A549 (cell line): ENCODE data around the gene JHY. TPM values are rescaled to one million over a fixed set of nuclear protein-coding genes. Genes with fewer than 3 reads are reported as not detected.

Source experiments
- ATAC-seq, 2 experiments: fragments of 200-7000 bp in 1 of 2; fragments of >200 bp in 1 of 2; cut with Nextera tagmentation in 1 of 2; cut with Tn5 transposase in 1 of 2; 3 replicates each; pipeline versions ENCODE4 v1.8.0 to v1.9.1; 2018 to 2020; ENCODE audit warnings: mild to moderate bottlenecking in 1 of 2, moderate library complexity in 1 of 2
- CTCF ChIA-PET: fragments of 300-600 bp; sonication (Branson Sonifier 250); formaldehyde crosslinking; extraction: SDS; loops from one replicate; lab custom pipeline; 2021; ENCODE audit warnings: antibody characterized with exemption, inconsistent platforms; lab: Yijun Ruan, JAX
- POLR2A ChIA-PET: fragments of 350-600 bp; formaldehyde crosslinking; extraction: SDS; loops from one replicate; lab custom pipeline; 2021; ENCODE audit warnings: antibody characterized with exemption, inconsistent platforms; lab: Yijun Ruan, JAX
- DNase-seq, 2 experiments: peaks; one replicate each; pipeline versions ENCODE4 v3.0.0 to v3.0.0-alpha.2; 2011 to 2016; ENCODE audit warnings: low read depth in 1 of 2, low spot score in 1 of 2
- FAIRE-seq: peaks from 2 replicates; lab custom pipeline; 2011; peaks lifted over from hg19 to GRCh38; lab: Jason Lieb, UNC
- H3K27ac ChIP-seq, 2 experiments: fragments of >200 bp; sonication (Bioruptor Twin); formaldehyde crosslinking; 3 replicates each; pipeline ENCODE4 v1.5.1; 2016 to 2017
- H3K4me1 ChIP-seq: fragments of >200 bp; sonication (Bioruptor Twin); formaldehyde crosslinking; 3 replicates; pipeline ENCODE4 v1.6.1; 2016
- H3K4me2 ChIP-seq: fragments of >200 bp; sonication (Bioruptor Twin); formaldehyde crosslinking; 3 replicates; pipeline ENCODE4 v1.6.1; 2016
- H3K4me3 ChIP-seq: fragments of >200 bp; sonication (Bioruptor Twin); formaldehyde crosslinking; 3 replicates; pipeline ENCODE4 v1.5.1; 2016
- H3K9me3 ChIP-seq: fragments of >200 bp; sonication (Bioruptor Twin); formaldehyde crosslinking; 3 replicates; pipeline ENCODE4 v1.6.1; 2016
- BHLHE40 ChIP-seq: IDR thresholded peaks from 2 replicates; pipeline ENCODE4 v1.6.1; 2012; ENCODE audit warnings: low read depth, low read length, inconsistent platforms
- CBX2 ChIP-seq: fragments of 200-600 bp; sonication (generic); IDR thresholded peaks from 2 replicates; pipeline ENCODE4 v1.6.1; 2016; ENCODE audit warnings: low read depth, mild to moderate bottlenecking, borderline replicate concordance
- CEBPB ChIP-seq, 2 experiments: fragments of >200 bp in 1 of 2; sonication (Bioruptor Twin) in 1 of 2; formaldehyde crosslinking in 1 of 2; IDR thresholded peaks; 2 replicates each; pipeline ENCODE4 v1.6.1; 2012 to 2016
- CHD2 ChIP-seq: fragments of 150-350 bp; IDR thresholded peaks from 2 replicates; pipeline ENCODE4 v1.6.1; 2014; ENCODE audit warnings: low read length; ENCODE audit not compliant: partially characterized antibody
- EHMT2 ChIP-seq: fragments of 200-600 bp; sonication (generic); IDR thresholded peaks from 2 replicates; pipeline ENCODE4 v1.6.1; 2016; ENCODE audit warnings: antibody characterized with exemption, low read depth, mild to moderate bottlenecking, moderate library complexity
- FOSB ChIP-seq: fragments of 250-450 bp; sonication (Bioruptor Pico); IDR thresholded peaks from 2 replicates; pipeline ENCODE4 v1.5.0; 2020; ENCODE audit warnings: mild to moderate bottlenecking, moderate library complexity
- GATA3 ChIP-seq: IDR thresholded peaks from 2 replicates; pipeline ENCODE4 v1.6.1; 2012; ENCODE audit warnings: borderline replicate concordance
- HEYL ChIP-seq: fragments of 250-450 bp; sonication (Bioruptor Pico); IDR thresholded peaks from 2 replicates; pipeline ENCODE4 v1.8.0; 2021; ENCODE audit warnings: mild to moderate bottlenecking, moderate library complexity
- KDM1A ChIP-seq: fragments of 200-600 bp; sonication (generic); IDR thresholded peaks from 2 replicates; pipeline ENCODE4 v1.6.1; 2016; ENCODE audit warnings: low read depth, mild to moderate bottlenecking
- MAFK ChIP-seq: fragments of 450-650 bp; IDR thresholded peaks from 2 replicates; pipeline ENCODE4 v1.6.1; 2014; ENCODE audit not compliant: partially characterized antibody
- MAZ ChIP-seq: fragments of 150-350 bp; IDR thresholded peaks from 2 replicates; pipeline ENCODE4 v1.6.1; 2014; ENCODE audit warnings: antibody characterized with exemption, low read depth, low read length, borderline replicate concordance
- NPAS2 ChIP-seq: fragments of 250-450 bp; sonication (Bioruptor Pico); IDR thresholded peaks from 2 replicates; pipeline ENCODE4 v1.8.0; 2022; ENCODE audit warnings: mild to moderate bottlenecking, moderate library complexity, borderline replicate concordance
- POLR2A ChIP-seq: IDR thresholded peaks from 2 replicates; pipeline ENCODE4 v1.6.1; 2012; ENCODE audit warnings: mild to moderate bottlenecking, low read length
- RCOR1 ChIP-seq: fragments of 150-350 bp; IDR thresholded peaks from 2 replicates; pipeline ENCODE4 v1.6.1; 2014; ENCODE audit warnings: antibody characterized with exemption, low read length, low read depth
- REST ChIP-seq: fragments of 200-600 bp; sonication (generic); IDR thresholded peaks from 2 replicates; pipeline ENCODE4 v1.6.1; 2016; ENCODE audit warnings: antibody characterized with exemption, mild to moderate bottlenecking, moderate library complexity
- RFX5 ChIP-seq: fragments of 450-650 bp; IDR thresholded peaks from 2 replicates; pipeline ENCODE4 v1.7.1; 2014; ENCODE audit warnings: antibody characterized with exemption, mild to moderate bottlenecking, moderate library complexity
- SMC3 ChIP-seq: fragments of >200 bp; sonication (Bioruptor Twin); formaldehyde crosslinking; IDR thresholded peaks from 3 replicates; pipeline ENCODE4 v1.6.1; 2018; ENCODE audit warnings: inconsistent platforms
- TP53 ChIP-seq: fragments of 250-450 bp; sonication (Bioruptor Pico); IDR thresholded peaks from 2 replicates; pipeline ENCODE4 v1.5.0; 2021; ENCODE audit warnings: mild to moderate bottlenecking, moderate library complexity
- USF2 ChIP-seq: fragments of 450-650 bp; IDR thresholded peaks from 2 replicates; pipeline ENCODE4 v1.6.1; 2014; ENCODE audit warnings: antibody characterized with exemption
- ZC3H11A ChIP-seq: fragments of 450-650 bp; IDR thresholded peaks from 2 replicates; pipeline ENCODE4 v1.6.1; 2014; ENCODE audit warnings: antibody characterized with exemption, mild to moderate bottlenecking
- ZNF302 ChIP-seq: fragments of 250-450 bp; sonication (Bioruptor Pico); IDR thresholded peaks from 2 replicates; pipeline ENCODE4 v1.9.0; 2021; ENCODE audit warnings: inconsistent platforms, mild to moderate bottlenecking, moderate library complexity
- ZSCAN20 ChIP-seq: fragments of 250-450 bp; sonication (Bioruptor Pico); IDR thresholded peaks from 2 replicates; pipeline ENCODE4 v1.8.0; 2022; ENCODE audit warnings: mild to moderate bottlenecking, moderate library complexity
- WGBS: methylation state at CpG from one replicate; pipeline ENCODE4 v1.1.6; 2017; ENCODE audit errors: missing lambda C conversion rate; 5-methylcytosine and 5-hydroxymethylcytosine counted together
- polyA plus RNA-seq, 4 experiments: library from polyadenylated mRNA; depleted of rRNA in 3 of 4; stranded (reverse); fragments of >200 nt; fragmentation: RNase III in 1 of 4; extraction: RNeasy Plus Mini Kit Qiagen cat#74134 plus additional on column Dnase treatment in 1 of 4; gene quantifications; 2 replicates in 3 of 4; 3 replicates in 1 of 4; pipeline ENCODE4 v1.2.3, GENCODE V29; 2011 to 2017
- TF ChIP-seq, protein P1 (sequence below): fragments of 250-450 bp; sonication (Bioruptor Pico); IDR thresholded peaks from 2 replicates; pipeline ENCODE4 v1.5.0; 2021; ENCODE audit warnings: mild to moderate bottlenecking, moderate library complexity, borderline replicate concordance
- TF ChIP-seq, protein P2 (sequence below): fragments of >200 bp; sonication (Bioruptor Twin); formaldehyde crosslinking; IDR thresholded peaks from 2 replicates; pipeline ENCODE4 v1.6.1; 2016
- TF ChIP-seq, protein P3 (sequence below): IDR thresholded peaks from 2 replicates; pipeline ENCODE4 v1.6.1; 2012
- TF ChIP-seq, protein P4 (sequence below): fragments of 150-350 bp; IDR thresholded peaks from 2 replicates; pipeline ENCODE4 v1.6.1; 2014; ENCODE audit warnings: low read depth, mild to moderate bottlenecking, low read length

JHY gene
- polyA plus RNA-seq, 2 of the 4 experiments (the other 2 are of a cell fraction) = 3.4 to 6.9 TPM

GRCh38 chr11:122893131-122893530 is 10.6 kb downstream of the JHY start (continued):
- TF ChIP-seq, protein P1, sequence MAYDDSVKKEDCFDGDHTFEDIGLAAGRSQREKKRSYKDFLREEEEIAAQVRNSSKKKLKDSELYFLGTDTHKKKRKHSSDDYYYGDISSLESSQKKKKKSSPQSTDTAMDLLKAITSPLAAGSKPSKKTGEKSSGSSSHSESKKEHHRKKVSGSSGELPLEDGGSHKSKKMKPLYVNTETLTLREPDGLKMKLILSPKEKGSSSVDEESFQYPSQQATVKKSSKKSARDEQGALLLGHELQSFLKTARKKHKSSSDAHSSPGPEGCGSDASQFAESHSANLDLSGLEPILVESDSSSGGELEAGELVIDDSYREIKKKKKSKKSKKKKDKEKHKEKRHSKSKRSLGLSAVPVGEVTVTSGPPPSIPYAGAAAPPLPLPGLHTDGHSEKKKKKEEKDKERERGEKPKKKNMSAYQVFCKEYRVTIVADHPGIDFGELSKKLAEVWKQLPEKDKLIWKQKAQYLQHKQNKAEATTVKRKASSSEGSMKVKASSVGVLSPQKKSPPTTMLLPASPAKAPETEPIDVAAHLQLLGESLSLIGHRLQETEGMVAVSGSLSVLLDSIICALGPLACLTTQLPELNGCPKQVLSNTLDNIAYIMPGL (CRISPR knock-in tag) = no peak
- TF ChIP-seq FOSB = no peak
- TF ChIP-seq, all 56 proteins: peak for 0

- POLR2A ChIA-PET = no interaction called here
- Histone ChIP-seq H3K27ac (no peak overlapping the region), H3K4me1 (peaks cover 7% of the 10 kb centered on the region; the same call in 1 of the 3 replicates), H3K4me3 (no peak overlapping the region), H3K4me2 (no peak overlapping the region), H3K9me3 (no peaks in the 10 kb centered on the region)
- 91% methylated on average over 2 of the region's 2 CpGs for WGBS
- DNase-seq = no peak
- ATAC-seq = no peak
- CTCF ChIA-PET = no interaction called here
- FAIRE-seq = no peak
- TF ChIP-seq MAZ = no peak
- no peak for TF ChIP-seq GATA3
- TF ChIP-seq USF2 = no peak
- TF ChIP-seq NPAS2 = no peak
- no peak for TF ChIP-seq ZNF302 (CRISPR knock-in tag)
- TF ChIP-seq, protein P2, sequence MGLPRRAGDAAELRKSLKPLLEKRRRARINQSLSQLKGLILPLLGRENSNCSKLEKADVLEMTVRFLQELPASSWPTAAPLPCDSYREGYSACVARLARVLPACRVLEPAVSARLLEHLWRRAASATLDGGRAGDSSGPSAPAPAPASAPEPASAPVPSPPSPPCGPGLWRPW = no peak
- TF ChIP-seq CHD2 = no peak
- no peak for TF ChIP-seq MAFK
- no peak for TF ChIP-seq ZC3H11A
- TF ChIP-seq, protein P3, sequence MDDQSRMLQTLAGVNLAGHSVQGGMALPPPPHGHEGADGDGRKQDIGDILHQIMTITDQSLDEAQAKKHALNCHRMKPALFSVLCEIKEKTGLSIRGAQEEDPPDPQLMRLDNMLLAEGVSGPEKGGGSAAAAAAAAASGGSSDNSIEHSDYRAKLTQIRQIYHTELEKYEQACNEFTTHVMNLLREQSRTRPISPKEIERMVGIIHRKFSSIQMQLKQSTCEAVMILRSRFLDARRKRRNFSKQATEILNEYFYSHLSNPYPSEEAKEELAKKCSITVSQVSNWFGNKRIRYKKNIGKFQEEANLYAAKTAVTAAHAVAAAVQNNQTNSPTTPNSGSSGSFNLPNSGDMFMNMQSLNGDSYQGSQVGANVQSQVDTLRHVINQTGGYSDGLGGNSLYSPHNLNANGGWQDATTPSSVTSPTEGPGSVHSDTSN = no peak
- no peak for TF ChIP-seq CBX2
- TF ChIP-seq ZSCAN20 = no peak
- TF ChIP-seq SMC3 = no peak
- TF ChIP-seq BHLHE40 = no peak
- no peak for TF ChIP-seq KDM1A
These were observed 13.0 kb downstream of the JHY start for GRCh38 chr11:122895563-122895962.

DNA sequence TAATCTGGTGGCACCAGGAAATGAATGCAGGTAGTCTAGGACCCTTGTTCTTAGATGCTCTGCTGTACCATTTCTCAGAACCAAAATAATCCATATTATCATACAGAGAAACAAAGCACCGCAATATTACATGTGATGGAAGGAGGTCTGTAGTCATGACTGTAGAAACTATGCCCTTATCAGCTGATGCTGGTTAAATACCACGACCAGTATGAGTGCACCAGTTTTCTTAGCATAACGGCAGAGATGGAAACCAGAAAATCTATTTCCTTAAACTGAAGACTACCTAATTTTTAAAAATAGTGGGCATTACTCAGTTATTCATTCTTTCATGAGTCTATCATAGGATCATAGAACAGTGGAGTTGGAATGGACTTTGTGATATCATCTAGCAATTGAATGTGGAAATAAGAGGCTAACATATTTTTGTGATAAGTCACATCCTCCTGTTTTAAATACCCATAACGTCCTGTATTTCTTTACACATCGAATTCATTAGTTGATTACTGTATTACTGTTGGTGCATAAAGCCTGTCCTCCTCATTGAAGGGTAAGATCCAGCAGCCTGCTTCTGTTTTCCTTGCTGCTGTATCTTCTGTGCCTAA is 15.1 kb downstream of the JHY start:
- H3K27ac ChIP-seq = no peak overlapping the region
- no peak for FAIRE-seq

DNA sequence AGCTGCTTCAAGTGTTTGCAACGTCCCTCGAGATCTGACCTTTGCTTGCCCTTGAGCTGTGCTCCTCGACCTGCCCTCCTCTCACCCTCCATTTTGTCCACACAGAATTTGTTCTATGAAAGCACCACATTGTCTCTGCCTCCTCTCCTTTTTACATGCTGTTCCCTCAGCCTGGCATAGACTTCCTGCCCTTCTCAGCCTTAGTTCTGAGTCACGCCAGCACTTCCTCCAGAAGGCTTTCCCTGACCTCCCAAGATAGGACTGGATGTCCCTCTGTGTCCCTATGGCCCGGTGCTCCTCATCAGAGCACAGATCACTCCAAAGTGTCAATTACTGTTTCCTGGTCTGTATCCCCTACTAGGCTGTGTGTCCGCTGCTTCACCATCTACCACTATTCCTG is 16.2 kb downstream of the JHY start:
- DNase-seq (no peak), FAIRE-seq (no peak), ATAC-seq (no peak)
- ChIA-PET POLR2A (no interaction called here), CTCF (interaction anchor here (0.6 kb wide), 1 partner anchor 16 kb away, joined by 4 read pairs; no protein-coding TSS in a partner anchor)
- WGBS = 80% methylated on average over 6 of the region's 6 CpGs
- Histone ChIP-seq H3K4me3 (no peak overlapping the region), H3K9me3 (no peaks in the 10 kb centered on the region), H3K27ac (no peak overlapping the region), H3K4me1 (peaks cover 7% of the 10 kb centered on the region; the same call in 1 of the 3 replicates), H3K4me2 (no peak overlapping the region)
- TF ChIP-seq RCOR1 = no peak
- TF ChIP-seq CEBPB (IDR thresholded peaks at IDR 0.05) = no peak
- TF ChIP-seq POLR2A = no peak
- TF ChIP-seq, protein P4, sequence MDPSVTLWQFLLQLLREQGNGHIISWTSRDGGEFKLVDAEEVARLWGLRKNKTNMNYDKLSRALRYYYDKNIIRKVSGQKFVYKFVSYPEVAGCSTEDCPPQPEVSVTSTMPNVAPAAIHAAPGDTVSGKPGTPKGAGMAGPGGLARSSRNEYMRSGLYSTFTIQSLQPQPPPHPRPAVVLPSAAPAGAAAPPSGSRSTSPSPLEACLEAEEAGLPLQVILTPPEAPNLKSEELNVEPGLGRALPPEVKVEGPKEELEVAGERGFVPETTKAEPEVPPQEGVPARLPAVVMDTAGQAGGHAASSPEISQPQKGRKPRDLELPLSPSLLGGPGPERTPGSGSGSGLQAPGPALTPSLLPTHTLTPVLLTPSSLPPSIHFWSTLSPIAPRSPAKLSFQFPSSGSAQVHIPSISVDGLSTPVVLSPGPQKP = no peak
- TF ChIP-seq REST = no peak
- TF ChIP-seq TP53 (CRISPR knock-in tag) = no peak
- TF ChIP-seq EHMT2 = no peak
- TF ChIP-seq RFX5 = no peak

More for the DNA sequence above, 15.1 kb downstream of the JHY start:
- Histone ChIP-seq H3K4me2 (peak overlapping the region; percentile 28; the same call in 1 of the 3 replicates), H3K4me1 (peaks cover 7% of the 10 kb centered on the region; the same call in 1 of the 3 replicates), H3K9me3 (no peaks in the 10 kb centered on the region), H3K4me3 (no peak overlapping the region)
- CTCF ChIA-PET = interaction anchor here (0.6 kb wide), 1 partner anchor 31 kb away, joined by 3 read pairs; no protein-coding TSS in a partner anchor
- DNase-seq (no peak), ATAC-seq (no peak)
- TF ChIP-seq SMC3 (no peak), HEYL (CRISPR knock-in tag) (no peak)
- POLR2A ChIA-PET = no interaction called here
- whole genome bisulfite sequencing = 54% methylated on average over 5 of the region's 5 CpGs
